Right ventricle myocardium superior (tissue), 1 donor: ENCODE measurements around the gene RTP1. TPM values are rescaled to one million over a fixed set of nuclear protein-coding genes. Genes with fewer than 3 reads are reported as not detected.
"Not testable (repeated sequence)": the region's sequence is repeated elsewhere in the genome, so short reads cannot be mapped to it uniquely, and the experiment has no call there.

Source experiments
- ATAC-seq: fragments of 200-7000 bp; cut with Tn5 transposase; one replicate; pipeline ENCODE4 v1.9.1; 2020; ENCODE audit warnings: mild to moderate bottlenecking; ENCODE audit not compliant: poor library complexity
- DNase-seq: peaks from one replicate; pipeline ENCODE4 v3.0.0-alpha.2; 2020
- intact Hi-C: fragments of 100-400 bp; cut with DNase I; formaldehyde crosslinking; loops from one replicate; pipeline ENCODE4 v1.11.2; 2022
- total RNA-seq: library from RNA; stranded (reverse); fragmentation: NEBNext Ultra II Directional; extraction: Animal tissue kit (Norgen Biotek cat#: 25700); gene quantifications from one replicate; pipeline ENCODE4 v1.2.1, GENCODE V29; 2021
- donor health status: DM: no; HTN: yes; CAD: no; lungs with severe emphysema.

Gene RTP1
- total RNA-seq, 1 donor from 2014 or later: not detected

- ATAC-seq: no peak
- no peak for DNase-seq
- intact Hi-C loops: no loop called here
Observed at GRCh38 chr3:187191271-187191670, 6.0 kb upstream of the RTP1 start.

GRCh38 chr3:187193181-187193580 lies 4.1 kb upstream of the RTP1 start:
- DNase-seq (no peak), ATAC-seq (no peak)
- intact Hi-C loops: no loop called here

GRCh38 chr3:187196573-187197334 lies 532 bp upstream of the RTP1 start:
- intact Hi-C loops: no loop called here

GRCh38 chr3:187198490-187198889 lies 1.2 kb downstream of the RTP1 start:
- intact Hi-C loops: no loop called here
- no peak for DNase-seq
- ATAC-seq: no peak

More at GRCh38 chr3:187196573-187197334, 532 bp upstream of the RTP1 start:
- DNase-seq: no peak
- no peak for ATAC-seq

- ATAC-seq, DNase-seq, intact Hi-C loops: not testable (repeated sequence)
Observed at GRCh38 chr3:187199463-187200050, 2.3 kb downstream of the RTP1 start.

GRCh38 chr3:187205683-187206082 lies 8.4 kb downstream of the RTP1 start:
- intact Hi-C loops: no loop called here
- no peak for ATAC-seq

GRCh38 chr3:187207062-187207461 lies 9.8 kb downstream of the RTP1 start:
- intact Hi-C loops: no loop called here
- DNase-seq (no peak), ATAC-seq (no peak)

More at GRCh38 chr3:187205683-187206082, 8.4 kb downstream of the RTP1 start:
- DNase-seq: no peak

GRCh38 chr3:187207624-187208023 lies 10.3 kb downstream of the RTP1 start:
- ATAC-seq (peak; percentile 39), DNase-seq (no peak)
- intact Hi-C loops: no loop called here

- DNase-seq (no peak), ATAC-seq (no peak)
- intact Hi-C loops: no loop called here
Observed at GRCh38 chr3:187208159-187208558, 10.9 kb downstream of the RTP1 start.

- intact Hi-C loops: no loop called here
- ATAC-seq (no peak), DNase-seq (no peak)
Observed at GRCh38 chr3:187209491-187209890, 12.2 kb downstream of the RTP1 start.

- ATAC-seq: no peak
- intact Hi-C loops: no loop called here
- no peak for DNase-seq
Observed at GRCh38 chr3:187210091-187210490, 12.8 kb downstream of the RTP1 start.

GRCh38 chr3:187210545-187211327 lies 13.4 kb downstream of the RTP1 start:
- DNase-seq (no peak), ATAC-seq (peak; percentile 38)

GRCh38 chr3:187211532-187212195 lies 14.4 kb downstream of the RTP1 start:
- intact Hi-C loops: no loop called here
- DNase-seq: no peak
- ATAC-seq: no peak

More at GRCh38 chr3:187210545-187211327, 13.4 kb downstream of the RTP1 start:
- intact Hi-C loops: no loop called here

- intact Hi-C loops: no loop called here
Observed at GRCh38 chr3:187212196-187212545, 14.9 kb downstream of the RTP1 start.

GRCh38 chr3:187212705-187213104 lies 15.4 kb downstream of the RTP1 start:
- peak; percentile 50 for DNase-seq
- ATAC-seq: peak; percentile 77
- intact Hi-C loops: no loop called here

More at GRCh38 chr3:187212196-187212545, 14.9 kb downstream of the RTP1 start:
- DNase-seq (no peak), ATAC-seq (no peak)

- intact Hi-C loops: no loop called here
- DNase-seq (no peak), ATAC-seq (no peak)
Observed at GRCh38 chr3:187213616-187214015, 16.3 kb downstream of the RTP1 start.

GRCh38 chr3:187215460-187215859 lies 18.2 kb downstream of the RTP1 start:
- DNase-seq (no peak), ATAC-seq (no peak)
- intact Hi-C loops: no loop called here

- DNase-seq (no peak), ATAC-seq (no peak)
- intact Hi-C loops: loop anchor here (5.0 to 10.0 kb wide), 3 partner anchors 82 to 492 kb away; no protein-coding TSS in a partner anchor
Observed at GRCh38 chr3:187222801-187223200, 25.5 kb downstream of the RTP1 start.

- no peak for ATAC-seq
- DNase-seq: no peak
- intact Hi-C loops: loop anchor here (5.0 to 10.0 kb wide), 3 partner anchors 81 to 491 kb away; no protein-coding TSS in a partner anchor
Observed at GRCh38 chr3:187223799-187224198, 26.5 kb downstream of the RTP1 start.
